Measurements from ENCODE around the gene TCN2.
"Not testable (repeated sequence)": the region's sequence is repeated elsewhere in the genome, so short reads cannot be mapped to it uniquely, and the experiment has no call there.

DNA sequence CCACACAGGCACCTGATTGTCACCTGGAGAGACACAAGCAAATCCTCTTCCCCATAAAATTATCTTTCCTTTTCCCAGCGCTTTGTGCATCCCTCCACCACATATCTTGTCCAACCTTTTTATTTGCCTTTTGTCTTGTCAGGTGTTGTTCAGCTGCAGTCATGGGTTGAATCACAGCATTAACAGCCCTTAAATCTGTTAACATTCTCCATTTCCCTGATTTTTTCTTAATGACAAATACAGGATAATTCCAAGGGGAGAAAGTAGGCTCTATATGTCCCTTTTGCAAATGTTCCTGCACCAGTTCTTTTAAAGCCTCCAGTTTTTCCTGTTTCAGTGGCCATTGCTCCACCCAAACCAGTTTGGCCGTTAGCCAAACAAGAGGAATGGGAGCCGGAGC lies 69.6 kb downstream of the TCN2 start:
- TF ChIP-seq EZH2phosphoT487 (IDR thresholded peaks at IDR 0.05; ENCODE audit: borderline replicate concordance, low read depth, low read length); CTCF (conservative IDR thresholded peaks at IDR 0.05; ENCODE audit: low read length): not testable (repeated sequence)
